ENCODE data around the gene ASCC1.

The ASCC1 gene

GRCh38 chr10:72076756-72077155, 139.3 kb downstream of the ASCC1 start:
- H3K27ac ChIP-seq (ENCODE audit: low read depth, low read length), result no peak overlapping the region
- H3K9ac ChIP-seq (ENCODE audit: low read depth, low read length), result no peak overlapping the region
- no peaks in the 10 kb centered on the region for H3K36me3 ChIP-seq (ENCODE audit: insufficient read depth, low read length)
- H3K27me3 ChIP-seq (ENCODE audit: insufficient read depth, low read length), result no peaks in the 10 kb centered on the region
- 0 out of 2 replicates have a peak, but pooled peaks cover 7% of the 10 kb centered on the region for H3K4me1 ChIP-seq (ENCODE audit: insufficient read depth, low read length)
- WGBS, result 64% methylated on average over 4 of the region's 5 CpGs
- no peak overlapping the region for H3K4me3 ChIP-seq (ENCODE audit: low read length)
- H3K9me3 ChIP-seq (ENCODE audit: insufficient read depth, low read depth, low read length), result no peaks in the 10 kb centered on the region

GRCh38 chr10:72075376-72076115, 140.5 kb downstream of the ASCC1 start:
- Histone ChIP-seq H3K9me3 (ENCODE audit: insufficient read depth, low read depth, low read length) (no peaks in the 10 kb centered on the region), H3K4me1 (ENCODE audit: insufficient read depth, low read length) (0 out of 2 replicates have a peak, but pooled peaks cover 7% of the 10 kb centered on the region), H3K36me3 (ENCODE audit: insufficient read depth, low read length) (no peaks in the 10 kb centered on the region), H3K4me3 (ENCODE audit: low read length) (no peak overlapping the region), H3K9ac (ENCODE audit: low read depth, low read length) (no peak overlapping the region), H3K27me3 (ENCODE audit: insufficient read depth, low read length) (no peaks in the 10 kb centered on the region), H3K27ac (ENCODE audit: low read depth, low read length) (no peak overlapping the region)
- 78% methylated on average over 12 of the region's 12 CpGs for WGBS

GRCh38 chr10:72074574-72075375, 141.3 kb downstream of the ASCC1 start:
- Histone ChIP-seq H3K9ac (ENCODE audit: low read depth, low read length) (no peak overlapping the region), H3K27ac (ENCODE audit: low read depth, low read length) (no peak overlapping the region), H3K36me3 (ENCODE audit: insufficient read depth, low read length) (no peaks in the 10 kb centered on the region), H3K27me3 (ENCODE audit: insufficient read depth, low read length) (no peaks in the 10 kb centered on the region), H3K4me3 (ENCODE audit: low read length) (no peak overlapping the region), H3K9me3 (ENCODE audit: insufficient read depth, low read depth, low read length) (no peaks in the 10 kb centered on the region), H3K4me1 (ENCODE audit: insufficient read depth, low read length) (0 out of 2 replicates have a peak, but pooled peaks cover under 1% of the 10 kb centered on the region)
- WGBS, result 84% methylated on average over 18 of the region's 18 CpGs

DNA sequence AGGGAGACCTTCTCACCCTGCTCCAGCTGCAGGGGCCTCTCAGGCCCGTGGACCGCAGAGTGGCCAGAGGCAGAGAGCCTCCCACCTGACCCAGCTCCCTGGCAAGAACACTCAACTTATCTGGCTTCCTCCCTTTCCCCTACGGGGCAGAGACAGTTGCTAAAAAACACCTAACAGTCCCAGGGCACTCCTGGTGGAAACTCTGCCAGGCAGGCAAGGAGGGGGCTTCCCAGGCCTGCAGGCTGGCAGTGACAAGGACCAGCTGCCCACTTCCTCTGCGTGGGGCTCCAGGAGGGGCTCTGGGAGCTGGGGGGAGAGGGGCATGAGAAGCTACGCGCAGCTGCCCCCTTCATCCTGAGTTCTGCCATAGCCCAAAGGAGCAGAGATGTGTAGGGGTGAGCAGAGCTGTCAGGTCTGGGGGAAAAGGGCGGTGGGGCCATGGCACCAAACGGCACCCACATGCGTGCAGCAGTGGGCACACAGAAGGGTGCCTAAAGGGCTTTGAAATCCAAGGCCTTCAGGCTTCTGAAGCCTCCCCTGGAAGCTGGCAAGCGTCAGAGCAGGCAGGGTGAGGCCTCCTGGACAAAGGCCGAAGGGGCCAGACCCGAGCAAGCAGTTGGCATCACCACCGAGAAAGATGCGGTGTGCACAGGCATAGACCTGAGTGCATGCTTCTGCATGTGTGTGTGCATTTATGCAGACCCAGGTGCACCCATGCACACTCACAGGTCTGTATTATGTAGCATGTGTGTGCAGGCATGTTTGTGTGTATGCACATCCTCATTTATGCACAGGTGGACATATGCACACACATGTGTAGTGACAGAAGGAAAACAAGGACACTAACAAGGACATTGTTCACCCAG, 142.1 kb downstream of the ASCC1 start:
- H3K27me3 ChIP-seq (ENCODE audit: insufficient read depth, low read length), result no peaks in the 10 kb centered on the region
- no peaks in the 10 kb centered on the region for H3K9me3 ChIP-seq (ENCODE audit: insufficient read depth, low read depth, low read length)
- WGBS, result 92% methylated on average over 14 of the region's 14 CpGs
- no peak overlapping the region for H3K27ac ChIP-seq (ENCODE audit: low read depth, low read length)
- no peak overlapping the region for H3K9ac ChIP-seq (ENCODE audit: low read depth, low read length)
- H3K4me1 ChIP-seq (ENCODE audit: insufficient read depth, low read length), result no peaks in the 10 kb centered on the region
- H3K4me3 ChIP-seq (ENCODE audit: low read length), result no peak overlapping the region
- no peaks in the 10 kb centered on the region for H3K36me3 ChIP-seq (ENCODE audit: insufficient read depth, low read length)

DNA sequence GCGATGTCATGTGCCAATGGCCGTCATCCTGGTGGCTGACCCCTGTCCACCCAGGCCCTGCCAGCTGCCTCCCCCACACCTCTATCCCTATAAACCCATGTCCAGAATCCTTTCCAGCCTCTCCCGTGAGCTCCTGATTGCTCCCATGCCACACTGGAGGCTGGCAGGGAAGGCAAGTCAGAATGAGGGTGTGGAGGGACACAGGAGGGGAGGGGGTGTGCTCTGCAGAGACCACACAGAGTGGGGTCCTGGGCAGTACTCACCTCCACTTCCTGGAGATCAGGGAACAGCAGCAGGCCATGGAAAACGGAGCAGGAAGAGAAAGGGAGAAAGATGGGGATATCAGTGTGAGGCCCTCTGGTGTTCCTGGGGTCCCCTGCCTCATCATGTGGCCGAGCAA, 143.4 kb downstream of the ASCC1 start:
- no peaks in the 10 kb centered on the region for H3K4me1 ChIP-seq (ENCODE audit: insufficient read depth, low read length)
- H3K9me3 ChIP-seq (ENCODE audit: insufficient read depth, low read depth, low read length), result no peaks in the 10 kb centered on the region
- no peak overlapping the region for H3K27ac ChIP-seq (ENCODE audit: low read depth, low read length)
- no peaks in the 10 kb centered on the region for H3K27me3 ChIP-seq (ENCODE audit: insufficient read depth, low read length)
- no peak overlapping the region for H3K4me3 ChIP-seq (ENCODE audit: low read length)
- no peaks in the 10 kb centered on the region for H3K36me3 ChIP-seq (ENCODE audit: insufficient read depth, low read length)
- no peak overlapping the region for H3K9ac ChIP-seq (ENCODE audit: low read depth, low read length)
- WGBS, result 93% methylated on average over 5 of the region's 5 CpGs

GRCh38 chr10:72072046-72072445, 144.0 kb downstream of the ASCC1 start:
- Histone ChIP-seq H3K4me3 (ENCODE audit: low read length) (no peak overlapping the region), H3K27ac (ENCODE audit: low read depth, low read length) (no peak overlapping the region), H3K4me1 (ENCODE audit: insufficient read depth, low read length) (no peaks in the 10 kb centered on the region), H3K27me3 (ENCODE audit: insufficient read depth, low read length) (no peaks in the 10 kb centered on the region), H3K9me3 (ENCODE audit: insufficient read depth, low read depth, low read length) (no peaks in the 10 kb centered on the region), H3K36me3 (ENCODE audit: insufficient read depth, low read length) (no peaks in the 10 kb centered on the region), H3K9ac (ENCODE audit: low read depth, low read length) (no peak overlapping the region)
- 93% methylated on average over 5 of the region's 5 CpGs for WGBS

DNA sequence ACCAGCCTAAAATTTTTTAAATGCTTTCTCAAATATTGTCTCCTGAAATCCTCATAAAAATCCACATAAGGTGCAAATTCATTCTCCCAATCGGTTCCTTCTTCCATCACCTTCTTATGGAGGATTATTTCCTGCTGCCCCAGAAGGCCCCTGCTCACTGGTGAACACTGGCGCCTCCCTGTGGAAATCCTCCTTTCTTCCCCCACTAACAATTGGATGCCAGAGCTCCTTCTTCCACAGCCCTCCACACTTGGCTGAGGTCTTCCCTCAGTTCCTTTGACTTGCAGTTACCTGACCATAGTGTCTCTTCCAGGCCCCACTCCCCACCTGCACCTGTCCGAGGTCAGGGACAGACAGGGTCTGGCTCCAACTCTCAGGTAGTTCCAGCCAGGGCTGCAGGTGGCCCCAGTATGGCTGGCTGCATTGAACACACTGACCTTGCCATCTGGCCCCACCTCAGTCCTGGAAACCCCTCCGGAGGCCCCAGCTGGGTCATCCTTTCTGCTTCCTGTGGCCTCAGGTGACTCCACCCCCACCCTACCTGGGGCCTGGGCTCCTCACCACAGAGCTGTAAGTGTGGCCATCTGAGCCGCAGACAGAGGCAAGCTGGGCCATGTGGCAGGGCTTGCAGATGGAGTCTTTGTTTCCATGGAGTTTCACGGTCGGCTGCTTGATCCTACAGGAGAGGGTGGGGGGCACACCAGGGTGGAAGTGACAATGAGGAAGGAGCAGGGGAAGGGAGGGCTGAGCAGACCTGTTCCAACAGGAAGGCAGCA, 146.1 kb downstream of the ASCC1 start:
- 83% methylated on average over 7 of the region's 7 CpGs for WGBS
- Histone ChIP-seq H3K9ac (ENCODE audit: low read depth, low read length) (no peak overlapping the region), H3K36me3 (ENCODE audit: insufficient read depth, low read length) (no peaks in the 10 kb centered on the region), H3K4me1 (ENCODE audit: insufficient read depth, low read length) (no peaks in the 10 kb centered on the region), H3K4me3 (ENCODE audit: low read length) (no peak overlapping the region), H3K27me3 (ENCODE audit: insufficient read depth, low read length) (no peaks in the 10 kb centered on the region), H3K27ac (ENCODE audit: low read depth, low read length) (no peak overlapping the region), H3K9me3 (ENCODE audit: insufficient read depth, low read depth, low read length) (no peaks in the 10 kb centered on the region)

GRCh38 chr10:72068901-72069446, 147.1 kb downstream of the ASCC1 start:
- H3K36me3 ChIP-seq (ENCODE audit: insufficient read depth, low read length), result no peaks in the 10 kb centered on the region
- H3K4me3 ChIP-seq (ENCODE audit: low read length), result no peak overlapping the region
- no peaks in the 10 kb centered on the region for H3K4me1 ChIP-seq (ENCODE audit: insufficient read depth, low read length)
- H3K9me3 ChIP-seq (ENCODE audit: insufficient read depth, low read depth, low read length), result no peaks in the 10 kb centered on the region
- 69% methylated on average over 12 of the region's 12 CpGs for WGBS
- no peaks in the 10 kb centered on the region for H3K27me3 ChIP-seq (ENCODE audit: insufficient read depth, low read length)
- H3K9ac ChIP-seq (ENCODE audit: low read depth, low read length), result no peak overlapping the region
- H3K27ac ChIP-seq (ENCODE audit: low read depth, low read length), result no peak overlapping the region

DNA sequence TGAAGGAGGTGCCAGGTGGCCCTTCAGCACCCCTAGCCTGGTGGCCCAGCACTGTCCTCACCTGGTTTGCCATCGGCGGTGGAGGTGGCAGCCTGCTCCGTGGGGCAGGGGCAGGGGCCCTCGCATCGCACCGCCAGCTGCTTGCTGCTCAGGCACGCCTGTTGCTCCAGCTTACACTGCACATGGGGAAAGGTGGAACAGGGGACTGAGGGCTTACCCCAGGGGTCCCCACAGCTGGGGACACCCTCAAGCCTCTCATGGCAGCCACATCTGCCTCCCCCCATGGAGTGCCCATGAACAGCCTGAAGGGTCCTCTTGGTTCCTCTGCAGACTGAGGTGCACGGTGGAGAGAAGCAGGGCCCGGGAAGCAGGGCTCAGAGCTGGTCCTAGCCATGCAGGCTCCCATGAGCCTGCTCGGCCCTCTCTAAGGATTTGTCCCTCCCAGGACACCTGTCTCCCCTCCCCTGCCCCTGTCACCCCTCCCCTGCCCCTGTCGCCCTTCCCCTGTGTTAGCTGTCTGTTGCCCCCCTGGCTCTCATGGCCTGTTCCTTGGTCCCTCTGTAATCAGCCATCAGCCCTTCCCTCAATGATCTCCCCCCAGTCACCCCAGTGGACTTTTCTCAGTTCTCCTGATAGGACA, 147.8 kb downstream of the ASCC1 start:
- no peak overlapping the region for H3K27ac ChIP-seq (ENCODE audit: low read depth, low read length)
- H3K4me3 ChIP-seq (ENCODE audit: low read length), result no peak overlapping the region
- H3K36me3 ChIP-seq (ENCODE audit: insufficient read depth, low read length), result no peaks in the 10 kb centered on the region
- no peak overlapping the region for H3K9ac ChIP-seq (ENCODE audit: low read depth, low read length)
- H3K27me3 ChIP-seq (ENCODE audit: insufficient read depth, low read length), result no peaks in the 10 kb centered on the region
- no peaks in the 10 kb centered on the region for H3K9me3 ChIP-seq (ENCODE audit: insufficient read depth, low read depth, low read length)
- WGBS, result 92% methylated on average over 11 of the region's 11 CpGs
- H3K4me1 ChIP-seq (ENCODE audit: insufficient read depth, low read length), result no peaks in the 10 kb centered on the region
